Fibroblast of pulmonary artery (primary cell): Measurements from ENCODE around the gene LILRB2.

ENCODE experiments used
- DNase-seq: peaks from one replicate; pipeline ENCODE4 v3.0.0-alpha.2; 2010; ENCODE audit warnings: low read depth
- H3K4me3 ChIP-seq: replicated peaks from 2 replicates; pipeline ENCODE4 v1.5.1; 2011; ENCODE audit warnings: low read depth, mild to moderate bottlenecking, control low read depth, low read length, moderate library complexity
- TF ChIP-seq, protein P1 (sequence below): IDR thresholded peaks from 2 replicates; pipeline ENCODE4 v1.5.1; 2011; ENCODE audit warnings: mild to moderate bottlenecking, control low read depth, low read length, inconsistent platforms; ENCODE audit errors: missing control alignments

LILRB2 gene

DNA sequence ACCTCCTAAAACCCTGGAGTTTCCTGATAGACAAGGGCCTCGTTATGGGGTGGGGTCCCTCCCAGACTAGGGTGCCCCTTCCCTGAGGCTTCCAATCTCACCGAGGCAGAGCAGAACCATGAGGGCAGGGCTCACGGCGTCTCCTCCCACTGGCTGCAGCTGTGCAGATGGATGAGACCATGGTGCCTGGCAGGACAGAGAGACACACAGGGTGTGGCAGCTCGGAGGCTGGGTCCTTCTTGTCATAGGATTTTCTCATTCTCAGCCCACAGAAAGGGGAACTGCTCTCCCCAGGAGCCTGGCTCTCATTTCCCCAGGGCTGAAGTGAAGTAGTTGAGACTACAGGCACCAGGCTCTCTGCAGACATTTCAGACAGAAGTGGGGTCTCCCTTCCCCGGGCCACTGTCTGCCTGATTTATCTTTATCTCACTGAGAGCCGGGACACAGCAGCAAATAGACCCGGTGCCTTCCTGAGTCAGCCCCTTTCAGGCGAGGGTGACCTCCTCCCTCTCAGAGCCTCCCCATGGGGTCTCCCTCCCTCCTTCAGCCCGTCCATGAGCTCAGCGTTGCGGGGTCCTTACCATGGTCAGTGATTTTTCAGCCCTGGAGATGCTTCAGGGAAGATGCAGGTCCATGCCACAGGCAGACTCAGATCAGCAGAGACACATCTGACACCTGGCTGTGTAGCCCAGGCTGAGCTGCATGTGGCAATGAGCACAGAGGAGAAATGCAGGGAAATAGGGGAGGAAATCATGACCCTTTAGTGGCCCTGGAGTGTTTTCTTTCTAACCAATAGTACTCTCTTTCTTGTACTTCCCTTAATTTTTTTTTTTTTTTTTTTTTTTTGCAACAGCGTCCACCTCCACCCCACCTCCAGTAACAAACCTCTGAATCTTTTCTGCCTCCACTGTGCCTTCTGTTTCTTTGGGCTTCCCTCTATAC, 31.8 kb upstream of the LILRB2 start, which contains the start of gene LILRA5:
Gene LILRA5, minus strand, starts transcription at position 731 of the 942 bp plus-strand sequence. Its CDS starts 147 bp downstream, at position 584.
- no peak within 1 kb of the TSS for H3K4me3 ChIP-seq
- no peak for DNase-seq
- TF ChIP-seq, protein P1, sequence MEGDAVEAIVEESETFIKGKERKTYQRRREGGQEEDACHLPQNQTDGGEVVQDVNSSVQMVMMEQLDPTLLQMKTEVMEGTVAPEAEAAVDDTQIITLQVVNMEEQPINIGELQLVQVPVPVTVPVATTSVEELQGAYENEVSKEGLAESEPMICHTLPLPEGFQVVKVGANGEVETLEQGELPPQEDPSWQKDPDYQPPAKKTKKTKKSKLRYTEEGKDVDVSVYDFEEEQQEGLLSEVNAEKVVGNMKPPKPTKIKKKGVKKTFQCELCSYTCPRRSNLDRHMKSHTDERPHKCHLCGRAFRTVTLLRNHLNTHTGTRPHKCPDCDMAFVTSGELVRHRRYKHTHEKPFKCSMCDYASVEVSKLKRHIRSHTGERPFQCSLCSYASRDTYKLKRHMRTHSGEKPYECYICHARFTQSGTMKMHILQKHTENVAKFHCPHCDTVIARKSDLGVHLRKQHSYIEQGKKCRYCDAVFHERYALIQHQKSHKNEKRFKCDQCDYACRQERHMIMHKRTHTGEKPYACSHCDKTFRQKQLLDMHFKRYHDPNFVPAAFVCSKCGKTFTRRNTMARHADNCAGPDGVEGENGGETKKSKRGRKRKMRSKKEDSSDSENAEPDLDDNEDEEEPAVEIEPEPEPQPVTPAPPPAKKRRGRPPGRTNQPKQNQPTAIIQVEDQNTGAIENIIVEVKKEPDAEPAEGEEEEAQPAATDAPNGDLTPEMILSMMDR = no peak

DNA sequence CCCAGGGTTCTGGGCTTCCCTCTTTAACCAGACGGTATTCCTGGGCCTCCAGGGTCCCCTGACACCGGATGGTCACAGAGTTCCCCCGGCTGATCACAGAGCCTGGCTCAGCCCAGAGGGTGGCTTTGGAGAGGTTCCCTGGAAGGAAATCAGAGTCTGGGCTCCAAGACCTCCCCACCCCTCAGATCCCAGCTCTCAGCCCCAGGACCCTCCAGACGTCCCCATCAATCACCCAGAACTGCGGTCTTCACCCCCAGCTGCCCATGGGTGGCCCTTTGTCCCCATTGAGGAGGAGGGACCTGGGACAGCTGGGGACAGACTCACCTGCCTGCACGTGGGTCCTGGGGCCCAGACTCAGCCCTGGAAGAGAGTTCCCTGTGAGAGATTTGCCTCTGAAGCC, 31.1 kb upstream of the LILRB2 start:
- TF ChIP-seq, protein P1 = no peak
- no peak overlapping the region for H3K4me3 ChIP-seq
- no peak for DNase-seq

- no peak for DNase-seq
- H3K4me3 ChIP-seq = no peak overlapping the region
Measured at GRCh38 chr19:54311486-54311885, 30.6 kb upstream of the LILRB2 start.

DNA sequence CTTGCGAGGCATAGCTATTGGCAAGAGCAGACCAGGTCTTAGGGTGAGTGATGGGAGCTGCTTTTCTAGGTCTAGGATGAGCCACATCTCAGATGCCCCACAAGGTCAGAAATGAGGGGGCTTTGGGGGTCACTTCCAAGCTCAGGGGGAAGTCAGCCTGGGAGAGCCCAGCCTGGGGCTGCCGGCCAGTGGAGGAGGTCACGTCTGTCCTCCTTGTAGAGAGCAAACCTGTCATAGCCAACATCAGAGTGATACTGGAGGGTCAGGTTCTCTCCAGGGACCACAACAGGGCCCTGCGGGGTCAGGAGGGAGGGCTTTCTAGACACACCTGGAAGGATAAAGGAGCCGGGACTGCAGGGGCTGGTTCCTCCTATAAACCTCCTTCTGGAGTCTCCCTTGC, 29.6 kb upstream of the LILRB2 start:
- no peak for DNase-seq
- TF ChIP-seq, protein P1 = no peak
- no peak overlapping the region for H3K4me3 ChIP-seq

More at GRCh38 chr19:54311486-54311885, 30.6 kb upstream of the LILRB2 start:
- TF ChIP-seq, protein P1 = no peak

- DNase-seq = no peak
- TF ChIP-seq, protein P1 = no peak
- H3K4me3 ChIP-seq = no peak overlapping the region
Measured at GRCh38 chr19:54309811-54310210, 28.9 kb upstream of the LILRB2 start.

GRCh38 chr19:54307389-54308020, 26.6 kb upstream of the LILRB2 start:
- no peak overlapping the region for H3K4me3 ChIP-seq
- no peak for DNase-seq
- TF ChIP-seq, protein P1 = no peak
